K562 (cell line): ENCODE measurements around the gene MUC5B. TPM values are rescaled to one million over a fixed set of nuclear protein-coding genes. Genes with fewer than 3 reads are reported as not detected.

Source experiments
- ATAC-seq: fragments of 200-7000 bp; cut with Tn5 transposase; 3 replicates; pipeline ENCODE4 v1.9.1; 2020; ENCODE audit warnings: moderate library complexity
- BruUV-seq: library from RNA; stranded (reverse); fragments of 400-500 nt; replicated peaks from 2 replicates; lab custom pipeline; 2021; lab: Mats Ljungman, UMichigan
- CTCF ChIA-PET: fragments of 300-600 bp; formaldehyde crosslinking; extraction: SDS; loops from one replicate; lab custom pipeline; 2021; ENCODE audit warnings: low intra/inter-chr PET ratio; lab: Yijun Ruan, JAX
- POLR2A ChIA-PET: fragments of 300-600, 350-650 bp; sonication (Branson Sonifier 250); formaldehyde crosslinking; extraction: SDS; loops from one replicate; lab custom pipeline; 2021; ENCODE audit warnings: antibody characterized with exemption, inconsistent platforms; lab: Yijun Ruan, JAX
- DNase-seq, 4 experiments: peaks; one replicate each; pipeline versions ENCODE4 v3.0.0 to v3.0.0-alpha.2; 2011 to 2018; ENCODE audit warnings: low spot score in 3 of 4, mixed read lengths in 3 of 4; ENCODE audit errors: extremely low read depth in 1 of 4
- FAIRE-seq: peaks from 2 replicates; lab custom pipeline; 2011; peaks lifted over from hg19 to GRCh38; lab: Jason Lieb, UNC
- H2AFZ ChIP-seq: 2 replicates; pipeline ENCODE4 v1.6.0; 2011; ENCODE audit warnings: low read depth, low read length, control low read depth, inconsistent platforms
- H3K27ac ChIP-seq: fragments of 200-600 bp; 3 replicates; pipeline ENCODE4 v1.8.0; 2011; ENCODE audit warnings: low read depth, mild to moderate bottlenecking, control low read depth, inconsistent platforms, low read length, moderate library complexity, mixed read lengths; ENCODE audit errors: extremely low read depth
- H3K27me3 ChIP-seq, 2 experiments: fragments of 300-600 bp in 1 of 2; 2 replicates in 1 of 2; 3 replicates in 1 of 2; pipeline versions ENCODE4 v1.6.0 to v1.8.0; 2011; ENCODE audit warnings: inconsistent platforms in 2 of 2, low read length in 2 of 2, mild to moderate bottlenecking in 1 of 2, mixed read lengths in 1 of 2, moderate library complexity in 1 of 2; ENCODE audit not compliant: control insufficient read depth in 2 of 2, insufficient read depth in 2 of 2
- H3K36me3 ChIP-seq: fragments of 300-600 bp; 3 replicates; pipeline ENCODE4 v1.8.0; 2011; ENCODE audit warnings: mild to moderate bottlenecking, low read length, inconsistent platforms; ENCODE audit not compliant: control insufficient read depth, insufficient read depth
- H3K4me1 ChIP-seq, 2 experiments: fragments of 200-600 bp in 1 of 2; replicated peaks in 1 of 2; 2 replicates in 1 of 2; 3 replicates in 1 of 2; pipeline versions ENCODE4 v1.5.1 to v1.8.0; 2011; ENCODE audit warnings: inconsistent platforms in 2 of 2, low read length in 2 of 2, mild to moderate bottlenecking in 1 of 2, mixed read lengths in 1 of 2, moderate library complexity in 1 of 2; ENCODE audit not compliant: control insufficient read depth in 2 of 2, insufficient read depth in 2 of 2
- H3K4me2 ChIP-seq: 2 replicates; pipeline ENCODE4 v1.6.1; 2011; ENCODE audit warnings: low read length, control low read depth, inconsistent platforms, mixed read lengths; ENCODE audit not compliant: insufficient read depth
- H3K4me3 ChIP-seq: fragments of 200-600 bp; sonication (generic), shearing (Covaris generic); 2 replicates; pipeline ENCODE4 v1.5.1; 2016; ENCODE audit warnings: control low read depth, inconsistent platforms
- H3K79me2 ChIP-seq: fragments of 200-600 bp; 3 replicates; pipeline ENCODE4 v1.8.0; 2011; ENCODE audit warnings: low read length, inconsistent platforms; ENCODE audit not compliant: control insufficient read depth, insufficient read depth
- H3K9ac ChIP-seq, 2 experiments: 2 replicates each; pipeline versions ENCODE4 v1.6.0 to v1.6.1; 2011; ENCODE audit warnings: low read depth in 2 of 2, low read length in 2 of 2, control low read depth in 1 of 2, inconsistent platforms in 1 of 2, mild to moderate bottlenecking in 1 of 2, mixed read lengths in 1 of 2; ENCODE audit not compliant: insufficient read depth in 1 of 2
- H3K9me1 ChIP-seq: one replicate; pipeline ENCODE4 v1.6.0; 2011; ENCODE audit warnings: inconsistent platforms, mild to moderate bottlenecking, low read length, moderate library complexity; ENCODE audit not compliant: control insufficient read depth, insufficient read depth
- H3K9me3 ChIP-seq: replicated peaks from 2 replicates; pipeline ENCODE4 v1.5.1; 2011; ENCODE audit warnings: low read depth, low read length, inconsistent platforms; ENCODE audit not compliant: control insufficient read depth, insufficient read depth
- H4K20me1 ChIP-seq: replicated peaks from 2 replicates; pipeline ENCODE4 v1.6.1; 2011; ENCODE audit warnings: low read length, inconsistent platforms, mixed read lengths; ENCODE audit not compliant: control insufficient read depth, insufficient read depth
- CBX5 ChIP-seq: IDR thresholded peaks from 2 replicates; pipeline ENCODE4 v1.6.1; 2014; ENCODE audit warnings: low read depth, borderline replicate concordance
- COPS2 ChIP-seq: fragments of 450-650 bp; conservative IDR thresholded peaks from 2 replicates; pipeline ENCODE4 v1.6.1; 2016; ENCODE audit warnings: mild to moderate bottlenecking, moderate library complexity
- DMBX1 ChIP-seq: fragments of 250-450 bp; sonication (Bioruptor Pico); IDR thresholded peaks from 2 replicates; pipeline ENCODE4 v1.8.0; 2022; ENCODE audit warnings: inconsistent platforms, mild to moderate bottlenecking, moderate library complexity, borderline replicate concordance
- ELF1 ChIP-seq: fragments of 200-800 bp; sonication (Bioruptor generic); IDR thresholded peaks from 2 replicates; pipeline ENCODE4 v1.6.1; 2016; ENCODE audit warnings: missing genetic modification characterization, missing compliant biosample characterization
- JUND ChIP-seq, 2 experiments: IDR thresholded peaks; 2 replicates in 1 of 2; 3 replicates in 1 of 2; pipeline ENCODE4 v1.6.1; 2011; ENCODE audit warnings: borderline replicate concordance in 2 of 2, low read depth in 2 of 2, low read length in 2 of 2, improper control_type of control experiment in 1 of 2, missing biosample characterization in 1 of 2, missing genetic modification characterization in 1 of 2, missing genetic modification reagents in 1 of 2
- LARP7 ChIP-seq: fragments of 450-650 bp; IDR thresholded peaks from 2 replicates; pipeline ENCODE4 v1.6.1; 2016
- NR3C1 ChIP-seq: sonication (generic); formaldehyde crosslinking; IDR thresholded peaks from 2 replicates; pipeline ENCODE4 v1.8.1; 2022; ENCODE audit warnings: missing genetic modification reagents
- PCBP1 ChIP-seq: fragments of 200-400 bp; formaldehyde crosslinking; IDR thresholded peaks from 2 replicates; pipeline ENCODE4 v1.6.1; 2018; ENCODE audit warnings: mild to moderate bottlenecking, low read depth, low read length; ENCODE audit not compliant: poor library complexity, severe bottlenecking
- RBM17 ChIP-seq: fragments of 200-400 bp; formaldehyde crosslinking; IDR thresholded peaks from 2 replicates; pipeline ENCODE4 v1.6.1; 2017; ENCODE audit warnings: low read depth, mild to moderate bottlenecking, low read length, borderline replicate concordance
- RBM39 ChIP-seq: fragments of 200-400 bp; formaldehyde crosslinking; optimal IDR thresholded peaks from 2 replicates; pipeline ENCODE3; 2018; ENCODE audit warnings: low read depth, low read length
- XRCC5 ChIP-seq: fragments of 200-400 bp; formaldehyde crosslinking; IDR thresholded peaks from 2 replicates; pipeline ENCODE4 v1.6.1; 2017; ENCODE audit warnings: low read depth, mild to moderate bottlenecking, low read length
- WGBS: fragments of 100-300 bp; shearing (Covaris generic); methylation state at CpG from one replicate; pipeline ENCODE4 v1.1.6; 2016; ENCODE audit warnings: low coverage, mixed read lengths; ENCODE audit not compliant: insufficient coverage; ENCODE audit errors: missing lambda C conversion rate; 5-methylcytosine and 5-hydroxymethylcytosine counted together
- in situ Hi-C: fragments of 300-500 bp; cut with MboI; formaldehyde crosslinking; loops from 4 replicates; pipeline ENCODE4 v1.15.0; 2018; ENCODE audit warnings: inconsistent platforms, mixed read lengths
- intact Hi-C: fragments of 100-400 bp; cut with micrococcal nuclease; formaldehyde crosslinking; loops from 2 replicates; pipeline ENCODE4 v1.14.2; 2022
- polyA plus RNA-seq, 8 experiments: library from polyadenylated mRNA; depleted of rRNA in 4 of 8; stranded (reverse) in 5 of 8; unstranded in 3 of 8; fragments of >200 nt; fragmentation: Nextera tagmentation in 2 of 8; fragmentation: Illumina TruSeq in 1 of 8; extraction: Ambion mirVana in 2 of 8; extraction: Trizol in 1 of 8; gene quantifications; 2 replicates each; pipeline versions ENCODE4 v1.2.1 to v1.2.3, GENCODE V29; 2011 to 2014; ENCODE audit warnings: inconsistent platforms in 1 of 8, missing spikeins in 1 of 8
- total RNA-seq, 7 experiments: library from RNA; depleted of rRNA in 6 of 7; stranded (reverse); fragments of >200 nt in 6 of 7; fragmentation: Illumina TruSeq in 2 of 7; extraction: Trizol in 2 of 7; gene quantifications; 2 replicates each; pipeline versions ENCODE4 v1.2.1 to v1.2.3, GENCODE V29; 2011 to 2021; ENCODE audit warnings: low replicate concordance in 1 of 7
- TF ChIP-seq, protein P1 (sequence below): fragments of 250-450 bp; sonication (Bioruptor Pico); IDR thresholded peaks from 2 replicates; pipeline ENCODE4 v1.8.0; 2022; ENCODE audit warnings: inconsistent platforms
- TF ChIP-seq, protein P2 (sequence below): fragments of 450-650 bp; IDR thresholded peaks from 2 replicates; pipeline ENCODE4 v1.6.1; 2016; ENCODE audit warnings: low read depth

MUC5B gene
- total and polyA plus RNA-seq, 9 of the 15 experiments (the other 6 are each of a cell fraction or from before 2014, with no cell fraction given) = 0.04 to 0.95 TPM; not detected in 7

DNA sequence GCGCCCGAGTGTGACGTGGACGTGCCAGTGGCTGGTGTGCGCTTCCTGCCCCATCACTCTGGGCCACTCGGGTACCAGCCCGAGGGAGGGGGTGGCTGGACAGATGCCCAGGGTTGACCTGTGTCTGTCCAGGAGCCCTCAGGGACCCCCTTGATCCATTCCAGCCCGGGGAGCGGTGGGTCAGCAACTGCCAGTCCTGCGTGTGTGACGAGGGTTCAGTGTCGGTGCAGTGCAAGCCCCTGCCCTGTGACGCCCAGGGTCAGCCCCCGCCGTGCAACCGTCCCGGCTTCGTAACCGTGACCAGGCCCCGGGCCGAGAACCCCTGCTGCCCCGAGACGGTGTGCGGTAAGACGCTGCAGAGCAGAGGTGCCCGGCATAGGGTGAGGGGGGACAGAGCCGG lies 34.5 kb downstream of the MUC5B start:
- 33% methylated on average over 22 of the region's 27 CpGs for WGBS
- Histone ChIP-seq H4K20me1 (no peaks in the 10 kb centered on the region; the same call in 1 of the 2 replicates), H3K27me3 (peaks cover 0 to 13% of the 10 kb centered on the region in 2 experiments; a peak in 2 of 5 replicates), H3K9me3 (no peaks in the 10 kb centered on the region), H3K4me3 (no peak overlapping the region), H3K4me1 (peaks cover 5 to 61% of the 10 kb centered on the region in 2 experiments; a peak in 4 of 5 replicates), H3K9ac (no peak overlapping the region; a peak in 1 of 4 replicates), H2AFZ (no peak overlapping the region), H3K36me3 (no peaks in the 10 kb centered on the region), H3K4me2 (no peak overlapping the region), H3K9me1 (peaks cover 4% of the 10 kb centered on the region), H3K27ac (no peak overlapping the region), H3K79me2 (no peaks in the 10 kb centered on the region)
- ChIA-PET CTCF (no interaction called here), POLR2A (no interaction called here)
- DNase-seq (no peak), ATAC-seq (no peak), FAIRE-seq (no peak)
- intact Hi-C loops = no loop called here
- in situ Hi-C loops = no loop called here
- BruUV-seq = no TSS peak
- TF ChIP-seq, protein P1, sequence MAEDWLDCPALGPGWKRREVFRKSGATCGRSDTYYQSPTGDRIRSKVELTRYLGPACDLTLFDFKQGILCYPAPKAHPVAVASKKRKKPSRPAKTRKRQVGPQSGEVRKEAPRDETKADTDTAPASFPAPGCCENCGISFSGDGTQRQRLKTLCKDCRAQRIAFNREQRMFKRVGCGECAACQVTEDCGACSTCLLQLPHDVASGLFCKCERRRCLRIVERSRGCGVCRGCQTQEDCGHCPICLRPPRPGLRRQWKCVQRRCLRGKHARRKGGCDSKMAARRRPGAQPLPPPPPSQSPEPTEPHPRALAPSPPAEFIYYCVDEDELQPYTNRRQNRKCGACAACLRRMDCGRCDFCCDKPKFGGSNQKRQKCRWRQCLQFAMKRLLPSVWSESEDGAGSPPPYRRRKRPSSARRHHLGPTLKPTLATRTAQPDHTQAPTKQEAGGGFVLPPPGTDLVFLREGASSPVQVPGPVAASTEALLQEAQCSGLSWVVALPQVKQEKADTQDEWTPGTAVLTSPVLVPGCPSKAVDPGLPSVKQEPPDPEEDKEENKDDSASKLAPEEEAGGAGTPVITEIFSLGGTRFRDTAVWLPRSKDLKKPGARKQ (CRISPR knock-in tag) = no peak
- TF ChIP-seq CBX5 = no peak
- TF ChIP-seq ELF1 (tag) = no peak
- no peak for TF ChIP-seq RBM39
- TF ChIP-seq NR3C1 (CRISPR knock-in tag) = no peak
- TF ChIP-seq DMBX1 = no peak
- TF ChIP-seq PCBP1 = no peak
- TF ChIP-seq, protein P2, sequence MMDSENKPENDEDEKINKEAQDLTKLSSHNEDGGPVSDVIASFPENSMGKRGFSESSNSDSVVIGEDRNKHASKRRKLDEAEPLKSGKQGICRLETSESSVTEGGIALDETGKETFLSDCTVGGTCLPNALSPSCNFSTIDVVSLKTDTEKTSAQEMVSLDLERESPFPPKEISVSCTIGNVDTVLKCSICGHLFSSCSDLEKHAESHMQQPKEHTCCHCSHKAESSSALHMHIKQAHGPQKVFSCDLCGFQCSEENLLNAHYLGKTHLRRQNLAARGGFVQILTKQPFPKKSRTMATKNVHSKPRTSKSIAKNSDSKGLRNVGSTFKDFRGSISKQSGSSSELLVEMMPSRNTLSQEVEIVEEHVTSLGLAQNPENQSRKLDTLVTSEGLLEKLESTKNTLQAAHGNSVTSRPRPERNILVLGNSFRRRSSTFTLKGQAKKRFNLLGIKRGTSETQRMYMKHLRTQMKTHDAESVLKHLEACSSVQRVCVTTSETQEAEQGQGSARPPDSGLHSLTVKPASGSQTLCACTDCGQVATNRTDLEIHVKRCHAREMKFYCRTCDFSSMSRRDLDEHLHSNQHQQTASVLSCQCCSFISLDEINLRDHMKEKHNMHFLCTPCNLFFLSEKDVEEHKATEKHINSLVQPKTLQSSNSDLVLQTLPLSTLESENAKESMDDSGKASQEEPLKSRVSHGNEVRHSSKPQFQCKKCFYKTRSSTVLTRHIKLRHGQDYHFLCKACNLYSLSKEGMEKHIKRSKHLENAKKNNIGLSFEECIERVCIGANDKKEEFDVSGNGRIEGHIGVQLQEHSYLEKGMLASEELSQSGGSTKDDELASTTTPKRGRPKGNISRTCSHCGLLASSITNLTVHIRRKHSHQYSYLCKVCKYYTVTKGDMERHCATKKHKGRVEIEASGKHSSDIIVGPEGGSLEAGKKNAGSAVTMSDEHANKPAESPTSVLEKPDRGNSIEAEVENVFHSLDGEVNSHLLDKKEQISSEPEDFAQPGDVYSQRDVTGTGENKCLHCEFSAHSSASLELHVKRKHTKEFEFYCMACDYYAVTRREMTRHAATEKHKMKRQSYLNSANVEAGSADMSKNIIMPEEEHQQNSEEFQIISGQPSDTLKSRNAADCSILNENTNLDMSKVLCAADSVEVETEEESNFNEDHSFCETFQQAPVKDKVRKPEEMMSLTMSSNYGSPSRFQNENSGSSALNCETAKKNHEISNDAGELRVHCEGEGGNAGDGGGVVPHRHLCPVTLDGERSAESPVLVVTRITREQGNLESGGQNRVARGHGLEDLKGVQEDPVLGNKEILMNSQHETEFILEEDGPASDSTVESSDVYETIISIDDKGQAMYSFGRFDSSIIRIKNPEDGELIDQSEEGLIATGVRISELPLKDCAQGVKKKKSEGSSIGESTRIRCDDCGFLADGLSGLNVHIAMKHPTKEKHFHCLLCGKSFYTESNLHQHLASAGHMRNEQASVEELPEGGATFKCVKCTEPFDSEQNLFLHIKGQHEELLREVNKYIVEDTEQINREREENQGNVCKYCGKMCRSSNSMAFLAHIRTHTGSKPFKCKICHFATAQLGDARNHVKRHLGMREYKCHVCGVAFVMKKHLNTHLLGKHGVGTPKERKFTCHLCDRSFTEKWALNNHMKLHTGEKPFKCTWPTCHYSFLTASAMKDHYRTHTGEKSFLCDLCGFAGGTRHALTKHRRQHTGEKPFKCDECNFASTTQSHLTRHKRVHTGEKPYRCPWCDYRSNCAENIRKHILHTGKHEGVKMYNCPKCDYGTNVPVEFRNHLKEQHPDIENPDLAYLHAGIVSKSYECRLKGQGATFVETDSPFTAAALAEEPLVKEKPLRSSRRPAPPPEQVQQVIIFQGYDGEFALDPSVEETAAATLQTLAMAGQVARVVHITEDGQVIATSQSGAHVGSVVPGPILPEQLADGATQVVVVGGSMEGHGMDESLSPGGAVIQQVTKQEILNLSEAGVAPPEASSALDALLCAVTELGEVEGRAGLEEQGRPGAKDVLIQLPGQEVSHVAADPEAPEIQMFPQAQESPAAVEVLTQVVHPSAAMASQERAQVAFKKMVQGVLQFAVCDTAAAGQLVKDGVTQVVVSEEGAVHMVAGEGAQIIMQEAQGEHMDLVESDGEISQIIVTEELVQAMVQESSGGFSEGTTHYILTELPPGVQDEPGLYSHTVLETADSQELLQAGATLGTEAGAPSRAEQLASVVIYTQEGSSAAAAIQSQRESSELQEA = no peak
- TF ChIP-seq XRCC5 = no peak
- no peak for TF ChIP-seq COPS2
- no peak for TF ChIP-seq JUND (IDR thresholded peaks at IDR 0.05; ENCODE audit: borderline replicate concordance, low read depth, low read length)
- no peak for TF ChIP-seq JUND (tag; IDR thresholded peaks at IDR 0.05; ENCODE audit: borderline replicate concordance, low read depth, low read length)
- TF ChIP-seq RBM17 = no peak
- no peak for TF ChIP-seq LARP7
